HG03097 (cell line): ENCODE results near the gene ID3.

Source experiments
- ATAC-seq: cut with Tn5 transposase; IDR thresholded peaks from one replicate; pipeline ENCODE4 v1.9.1; 2021; ENCODE audit not compliant: unreplicated experiment, low FRiP score

The ID3 gene

GRCh38 chr1:23529146-23530086, 29.9 kb downstream of the ID3 start:
- no peak for ATAC-seq

GRCh38 chr1:23528250-23528978, 30.9 kb downstream of the ID3 start:
- ATAC-seq = no peak

DNA sequence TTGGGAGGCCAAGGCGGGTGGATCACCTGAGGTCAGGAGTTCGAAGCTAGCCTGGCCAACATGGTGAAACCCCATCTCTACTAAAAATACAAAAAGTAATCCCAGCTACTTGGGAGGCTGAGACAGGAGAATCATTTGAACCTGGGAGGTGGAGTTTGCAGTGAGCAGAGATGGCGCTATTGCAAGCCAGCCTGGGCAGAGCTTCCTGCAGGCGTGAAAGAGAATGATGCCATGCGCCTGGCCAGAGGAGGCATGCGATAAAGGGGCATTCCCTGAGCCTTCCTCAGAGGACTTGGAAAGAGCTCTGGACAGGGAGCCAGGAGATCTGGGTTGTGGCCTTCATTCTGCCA, 31.4 kb downstream of the ID3 start:
- no peak for ATAC-seq

- no peak for ATAC-seq
Observed at GRCh38 chr1:23527366-23527765, 31.9 kb downstream of the ID3 start.

DNA sequence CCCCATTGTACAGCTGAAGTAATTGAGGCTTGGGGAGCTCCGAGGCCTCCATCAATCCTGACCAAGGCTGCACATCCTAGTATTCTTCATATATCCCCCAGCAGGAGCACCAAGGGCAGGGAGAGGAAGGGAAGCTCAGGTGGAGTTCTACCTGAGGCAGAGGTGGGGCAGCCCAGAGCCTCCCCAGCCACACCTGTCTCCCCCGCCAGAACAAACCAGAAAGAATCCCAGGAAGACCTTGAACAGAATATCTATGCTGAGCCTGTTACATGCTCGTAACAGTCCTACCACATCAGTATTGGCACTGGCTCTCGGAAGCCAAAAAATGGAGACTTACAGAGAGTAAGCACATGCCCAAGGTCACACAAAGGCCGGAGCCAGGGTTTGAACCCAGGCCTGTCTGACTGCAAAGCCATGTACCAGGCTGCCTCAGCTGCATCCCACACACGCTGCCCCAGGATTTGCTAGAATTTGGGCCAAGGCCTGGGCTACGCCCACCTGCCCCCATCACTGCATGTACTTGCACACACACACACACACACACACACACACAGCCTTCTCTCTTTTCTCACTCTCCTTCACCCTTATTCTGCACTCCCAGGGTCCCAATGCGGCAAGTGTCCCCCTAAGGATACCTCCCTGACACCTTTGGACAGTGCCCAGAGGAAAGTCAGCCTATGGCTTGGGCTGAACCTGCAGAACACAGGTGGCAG, 32.8 kb downstream of the ID3 start:
- no peak for ATAC-seq

DNA sequence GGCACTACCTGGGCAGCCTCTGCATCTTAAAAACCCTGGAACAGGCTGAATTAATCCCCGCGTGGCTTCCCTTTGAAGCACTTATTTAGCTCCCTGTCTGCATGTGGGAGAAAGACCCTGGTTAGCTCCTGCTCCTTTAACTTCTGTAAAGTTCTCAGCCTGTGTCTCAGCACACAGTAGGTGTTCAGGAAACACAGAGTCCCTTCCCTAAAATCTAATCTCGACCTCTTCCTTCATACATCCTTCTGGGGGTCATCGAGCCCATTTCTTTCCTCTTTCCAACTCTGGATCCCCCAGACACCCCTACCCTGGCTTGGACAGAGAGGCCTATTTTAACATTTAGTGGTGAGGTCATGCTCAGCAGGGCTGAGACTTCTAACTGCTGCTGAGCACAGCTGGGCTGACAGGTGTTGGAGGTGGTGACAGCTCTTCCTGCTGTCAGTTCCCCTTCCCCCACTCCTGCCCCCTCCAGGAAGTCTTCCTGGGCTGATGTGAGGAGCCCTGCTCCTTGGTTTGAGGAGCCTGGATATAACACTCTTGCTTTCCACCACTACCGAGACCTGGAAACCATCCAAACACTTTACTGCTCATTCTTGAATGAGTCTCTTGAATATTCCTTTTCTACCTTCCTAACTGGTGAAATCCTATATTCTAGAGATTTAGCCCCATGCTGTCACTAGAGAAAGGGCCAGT, 33.6 kb downstream of the ID3 start:
- no peak for ATAC-seq

GRCh38 chr1:23524716-23525401, 34.4 kb downstream of the ID3 start:
- ATAC-seq = no peak

DNA sequence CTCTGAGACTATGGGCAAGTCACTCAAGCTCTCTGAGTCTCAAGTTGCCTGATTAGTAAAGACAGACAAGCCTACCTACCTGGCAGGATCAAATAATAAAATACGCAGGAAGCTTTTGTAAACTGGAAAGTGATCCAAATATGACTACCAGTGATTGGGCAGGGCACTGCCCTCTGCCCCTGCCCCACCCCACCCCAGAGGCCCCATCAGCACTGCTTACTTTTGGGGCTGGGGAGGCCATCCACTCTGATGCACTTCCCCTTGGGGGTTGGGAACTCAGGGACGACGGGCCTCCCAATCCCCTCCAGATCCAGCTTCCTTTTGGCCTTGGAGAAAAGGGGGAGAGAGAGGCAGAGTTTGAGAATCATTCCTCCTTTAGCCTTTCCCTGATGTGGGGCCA, 35.1 kb downstream of the ID3 start:
- no peak for ATAC-seq

DNA sequence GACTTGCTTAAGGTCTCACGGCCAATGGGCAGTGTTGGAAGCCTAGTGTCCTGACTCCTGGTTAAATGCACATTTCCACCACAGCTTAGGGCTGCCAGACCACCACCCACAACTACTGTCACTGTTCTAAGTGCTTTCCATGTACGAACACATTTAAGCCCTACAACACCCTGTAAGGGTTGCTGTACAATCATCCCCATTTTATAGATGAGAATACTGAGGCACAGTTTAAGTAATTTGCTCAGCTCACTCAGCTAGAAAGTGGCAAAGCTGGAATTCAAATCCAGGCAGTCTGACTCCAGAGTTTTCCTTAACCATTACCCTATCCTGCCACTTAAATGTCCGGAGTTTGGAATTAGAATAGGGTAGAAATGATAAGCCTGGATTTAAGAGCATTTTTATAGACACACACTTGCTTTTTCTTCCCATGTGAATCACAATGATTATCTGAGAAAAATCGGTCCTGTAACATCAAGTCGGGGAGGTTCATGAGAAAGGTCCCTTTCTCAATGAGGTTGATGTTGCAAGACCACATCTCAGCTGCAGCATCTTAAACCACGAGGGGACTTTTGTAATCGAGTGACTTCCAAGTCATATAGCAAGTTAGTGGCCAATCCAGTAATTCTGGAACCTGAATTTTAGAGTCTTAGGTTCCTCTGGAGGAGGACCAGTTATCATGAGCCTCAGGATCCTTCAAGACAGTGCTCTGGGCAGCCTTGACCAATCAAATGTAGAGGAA, 36.9 kb downstream of the ID3 start:
- ATAC-seq = no peak

DNA sequence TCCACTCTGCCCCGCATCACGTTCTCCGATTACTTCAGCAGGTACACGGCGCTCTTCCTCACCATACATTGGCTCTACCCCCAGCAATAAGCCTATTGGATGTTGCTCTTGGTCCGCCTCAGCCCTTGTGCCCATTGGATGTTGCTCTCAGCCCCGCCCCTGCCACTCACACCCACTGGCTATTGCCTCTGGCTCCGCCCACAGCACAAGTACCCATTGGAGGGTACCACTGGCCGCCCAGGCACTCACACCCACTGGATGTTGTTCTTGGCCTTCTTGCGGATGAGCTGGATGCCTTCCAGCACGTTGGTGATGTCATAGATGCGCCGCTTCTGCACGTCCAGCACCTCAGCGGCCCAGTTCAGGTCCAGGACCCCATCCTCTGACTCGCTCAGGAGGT, 37.7 kb downstream of the ID3 start:
- ATAC-seq = no peak

DNA sequence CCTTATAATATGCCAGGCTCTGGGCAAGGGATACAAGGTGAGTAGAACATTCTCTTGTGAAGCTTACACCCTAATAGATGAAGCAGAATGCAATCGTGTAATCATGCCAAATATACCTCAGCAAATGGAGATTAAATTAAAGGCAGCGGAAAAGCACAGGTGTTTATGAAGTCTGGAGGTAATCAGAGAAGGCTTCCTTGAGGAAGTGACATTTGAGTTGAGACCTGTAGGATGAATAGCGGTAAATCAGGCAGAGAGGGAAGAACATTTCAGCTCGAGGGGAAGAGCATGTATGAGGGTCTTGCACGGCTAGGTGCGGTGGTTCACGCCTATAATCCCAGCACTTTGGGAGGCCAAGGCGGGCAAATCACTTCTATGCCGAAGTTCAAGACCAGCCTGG, 41.7 kb downstream of the ID3 start:
- no peak for ATAC-seq

DNA sequence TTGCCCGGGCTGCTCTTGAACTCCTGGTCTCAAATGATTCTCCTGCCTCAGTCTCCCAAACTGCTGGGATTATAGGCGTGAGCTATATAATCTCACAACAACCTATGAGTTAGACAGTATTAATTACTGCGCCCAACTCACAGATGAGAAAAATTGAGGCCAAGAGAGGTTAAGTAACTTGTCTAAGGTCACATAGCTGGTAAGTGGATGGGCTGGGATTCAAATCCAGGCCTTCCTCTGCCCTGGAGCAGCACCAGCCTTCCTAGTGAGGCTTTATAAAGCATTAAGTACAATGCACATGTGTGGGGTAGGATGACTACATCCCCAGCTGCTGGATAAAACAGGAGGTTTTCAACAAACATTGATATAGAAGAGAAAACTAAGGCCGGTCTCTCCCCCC, 43.4 kb downstream of the ID3 start:
- ATAC-seq = no peak

DNA sequence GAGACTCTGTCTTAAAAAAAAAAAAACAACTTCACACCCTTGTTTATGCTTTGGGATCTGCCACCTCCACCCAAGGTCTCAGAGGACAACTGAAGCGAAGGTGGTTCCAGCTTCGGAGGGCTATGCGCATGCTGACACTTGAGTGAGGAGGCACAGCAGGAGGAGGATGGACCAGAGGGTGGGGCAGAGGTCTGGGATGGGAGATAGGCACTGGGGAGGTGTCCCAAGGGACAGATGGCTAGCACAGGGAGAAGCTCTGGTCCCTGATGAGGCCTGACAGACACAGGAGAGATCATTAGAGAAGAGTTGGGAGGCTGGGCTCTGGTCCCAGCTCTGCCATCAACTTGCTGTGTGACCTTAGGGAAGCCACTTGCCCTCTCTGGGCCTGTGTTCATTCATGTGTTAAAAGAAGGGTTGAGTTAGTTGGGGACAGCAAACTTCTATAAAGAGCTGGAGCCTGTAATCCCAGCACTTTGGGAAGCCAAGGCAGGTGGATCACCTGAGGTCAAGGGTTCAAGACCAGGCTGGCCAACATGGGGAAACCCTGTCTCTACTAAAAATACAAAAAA, 45.1 kb downstream of the ID3 start:
- ATAC-seq = no peak

GRCh38 chr1:23509896-23510295, 49.4 kb downstream of the ID3 start:
- no peak for ATAC-seq
